Measurements from ENCODE around the gene PLBD2.

The PLBD2 gene

GRCh38 chr12:113332688-113333417, 25.5 kb upstream of the PLBD2 start:
- H3K27ac ChIP-seq (ENCODE audit: low read length) = peak overlapping the region; percentile 44
- DNase-seq = no peak
- peak overlapping the region in 1 of 2 experiments; percentile 93; a peak in 3 of 4 replicates for H3K4me3 ChIP-seq (ENCODE audit: low read depth in 1 of 2, low read length in 2 of 2)
- peaks cover 48% of the 10 kb centered on the region for H3K36me3 ChIP-seq (ENCODE audit: insufficient read depth, low read length)
- ATAC-seq (ENCODE audit: insufficient read depth, low read depth) = no peak
- TF ChIP-seq EZH2 (IDR thresholded peaks at IDR 0.05; ENCODE audit: borderline replicate concordance, low read depth, low read length, severe bottlenecking) (no peak), CTCF (IDR thresholded peaks at IDR 0.05; ENCODE audit: borderline replicate concordance, extremely low read depth, low read length, poor library complexity, severe bottlenecking) (no peak)
- H3K4me2 ChIP-seq (ENCODE audit: insufficient read depth, low read length) = peak overlapping the region; percentile 88
- peaks cover 32% of the 10 kb centered on the region for H3K4me1 ChIP-seq (ENCODE audit: insufficient read depth, low read length)
- H4K20me1 ChIP-seq (ENCODE audit: insufficient read depth, low read length) = peaks cover 14% of the 10 kb centered on the region
- H3K27me3 ChIP-seq (ENCODE audit: insufficient read depth, low read length, poor library complexity) = no peaks in the 10 kb centered on the region
- peaks cover 14% of the 10 kb centered on the region for H3K79me2 ChIP-seq (ENCODE audit: insufficient read depth, low read length)
- no peaks in the 10 kb centered on the region for H3K9me3 ChIP-seq (ENCODE audit: insufficient read depth, low read length, severe bottlenecking)
- H2AFZ ChIP-seq (ENCODE audit: low read depth, low read length) = no peak overlapping the region
- peak overlapping the region; percentile 64; the same call in 1 of the 2 replicates for H3K9ac ChIP-seq (ENCODE audit: low read depth, low read length)

GRCh38 chr12:113333418-113333750, 25.0 kb upstream of the PLBD2 start:
- Histone ChIP-seq H3K9ac (ENCODE audit: low read depth, low read length) (peak overlapping the region; percentile 64), H3K9me3 (ENCODE audit: insufficient read depth, low read length, severe bottlenecking) (no peaks in the 10 kb centered on the region), H3K4me2 (ENCODE audit: insufficient read depth, low read length) (peak overlapping the region; percentile 88), H3K4me1 (ENCODE audit: insufficient read depth, low read length) (peaks cover 32% of the 10 kb centered on the region), H3K27ac (ENCODE audit: low read length) (peak overlapping the region; percentile 44), H3K27me3 (ENCODE audit: insufficient read depth, low read length, poor library complexity) (no peaks in the 10 kb centered on the region), H2AFZ (ENCODE audit: low read depth, low read length) (no peak overlapping the region), H4K20me1 (ENCODE audit: insufficient read depth, low read length) (peaks cover 14% of the 10 kb centered on the region), H3K79me2 (ENCODE audit: insufficient read depth, low read length) (peaks cover 14% of the 10 kb centered on the region), H3K36me3 (ENCODE audit: insufficient read depth, low read length) (peaks cover 46% of the 10 kb centered on the region), H3K4me3 (ENCODE audit: low read depth in 1 of 2, low read length in 2 of 2) (peak overlapping the region in 1 of 2 experiments; percentile 93; a peak in 3 of 4 replicates)
- TF ChIP-seq EZH2 (IDR thresholded peaks at IDR 0.05; ENCODE audit: borderline replicate concordance, low read depth, low read length, severe bottlenecking) (no peak), CTCF (IDR thresholded peaks at IDR 0.05; ENCODE audit: borderline replicate concordance, extremely low read depth, low read length, poor library complexity, severe bottlenecking) (no peak)
- ATAC-seq (ENCODE audit: insufficient read depth, low read depth) = no peak
- no peak for DNase-seq

GRCh38 chr12:113333877-113334785, 24.3 kb upstream of the PLBD2 start:
- no peaks in the 10 kb centered on the region for H3K9me3 ChIP-seq (ENCODE audit: insufficient read depth, low read length, severe bottlenecking)
- peak overlapping the region; percentile 64 for H3K9ac ChIP-seq (ENCODE audit: low read depth, low read length)
- peak overlapping the region; percentile 88 for H3K4me2 ChIP-seq (ENCODE audit: insufficient read depth, low read length)
- H3K36me3 ChIP-seq (ENCODE audit: insufficient read depth, low read length) = peaks cover 40% of the 10 kb centered on the region
- peak overlapping the region; percentile 73 to 93 for H3K4me3 ChIP-seq (ENCODE audit: low read depth in 1 of 2, low read length in 2 of 2)
- H4K20me1 ChIP-seq (ENCODE audit: insufficient read depth, low read length) = peaks cover 14% of the 10 kb centered on the region; the same call in 1 of the 2 replicates
- no peak for TF ChIP-seq EZH2 (IDR thresholded peaks at IDR 0.05; ENCODE audit: borderline replicate concordance, low read depth, low read length, severe bottlenecking)
- TF ChIP-seq CTCF (IDR thresholded peaks at IDR 0.05; ENCODE audit: borderline replicate concordance, extremely low read depth, low read length, poor library complexity, severe bottlenecking) = no peak
- ATAC-seq (ENCODE audit: insufficient read depth, low read depth) (peak; percentile 25), DNase-seq (peak; percentile 28)
- peak overlapping the region; percentile 72 for H3K27ac ChIP-seq (ENCODE audit: low read length)
- H3K4me1 ChIP-seq (ENCODE audit: insufficient read depth, low read length) = peaks cover 32% of the 10 kb centered on the region
- no peaks in the 10 kb centered on the region for H3K27me3 ChIP-seq (ENCODE audit: insufficient read depth, low read length, poor library complexity)
- peaks cover 14% of the 10 kb centered on the region for H3K79me2 ChIP-seq (ENCODE audit: insufficient read depth, low read length)
- H2AFZ ChIP-seq (ENCODE audit: low read depth, low read length) = peak overlapping the region; percentile 94
